ENCODE measurements around the gene ADM2.

The ADM2 gene

GRCh38 chr22:50525104-50525857 is 43.9 kb downstream of the ADM2 start, which contains the start of gene SCO2:
TSS of gene SCO2 (minus strand) at chr22:50525598. CDS start at chr22:50524411, 1,187 bp downstream.
- H3K27ac ChIP-seq: peak within 1 kb of the TSS; percentile 91
- TF ChIP-seq CTCF (conservative IDR thresholded peaks at IDR 0.05): no peak

DNA sequence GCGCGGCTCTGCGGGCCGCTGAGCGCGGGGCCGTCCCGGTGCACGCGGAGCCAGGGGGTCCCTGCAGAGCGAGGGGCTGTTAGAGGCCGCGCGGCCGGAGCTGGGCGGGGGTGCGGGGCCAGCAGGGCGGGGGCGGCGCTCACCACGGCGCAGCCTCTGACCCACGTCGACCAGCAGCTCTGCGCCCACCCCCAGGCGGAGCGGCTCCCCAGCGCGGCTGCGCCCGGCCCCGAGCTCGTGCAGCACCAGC is 44.4 kb downstream of the ADM2 start:
- no peak; the same call in 1 of the 2 replicates for TF ChIP-seq CTCF (conservative IDR thresholded peaks at IDR 0.05)
- peak overlapping the region; percentile 91 for H3K27ac ChIP-seq

DNA sequence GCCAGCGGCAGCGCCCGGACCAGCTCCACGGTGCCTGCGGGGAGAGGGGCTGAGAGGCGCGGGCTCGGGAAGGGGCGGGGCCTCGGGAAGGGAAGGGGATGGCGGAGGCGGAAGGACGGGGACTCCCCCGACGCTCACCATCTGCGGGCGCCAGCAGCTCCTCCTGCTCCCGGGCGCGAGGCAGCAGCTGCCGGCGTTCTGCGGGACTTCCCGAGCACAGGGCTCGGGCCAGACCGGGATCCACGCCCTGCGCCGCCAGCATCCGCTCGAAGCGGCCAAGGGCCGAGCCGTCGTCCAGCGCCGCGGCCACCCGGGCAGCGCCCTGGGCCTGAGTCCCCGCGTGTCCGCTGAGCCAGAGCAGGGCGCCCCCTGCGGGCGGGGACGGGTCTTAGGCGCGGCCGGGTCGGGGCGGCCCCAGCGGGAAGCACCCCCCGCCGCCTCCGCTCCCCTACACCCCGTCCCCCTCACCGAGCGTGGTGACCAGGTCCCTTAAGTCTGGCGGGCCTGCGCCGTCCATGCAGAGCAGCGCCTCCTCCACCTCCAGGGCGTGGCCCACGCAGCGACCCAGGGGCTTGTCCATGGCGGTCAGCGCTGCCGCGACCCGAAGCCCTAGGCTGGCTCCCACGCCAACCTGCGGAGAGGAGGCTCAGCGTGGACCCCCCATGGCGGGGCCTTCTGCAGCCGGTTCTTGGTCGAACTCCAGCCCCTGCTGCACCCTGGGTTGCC is 44.9 kb downstream of the ADM2 start:
- TF ChIP-seq CTCF (conservative IDR thresholded peaks at IDR 0.05): peak; percentile 70
- H3K27ac ChIP-seq: peak overlapping the region; percentile 91

GRCh38 chr22:50526834-50527801 is 45.8 kb downstream of the ADM2 start:
- TF ChIP-seq CTCF (conservative IDR thresholded peaks at IDR 0.05): no peak
- H3K27ac ChIP-seq: peak overlapping the region; percentile 91

DNA sequence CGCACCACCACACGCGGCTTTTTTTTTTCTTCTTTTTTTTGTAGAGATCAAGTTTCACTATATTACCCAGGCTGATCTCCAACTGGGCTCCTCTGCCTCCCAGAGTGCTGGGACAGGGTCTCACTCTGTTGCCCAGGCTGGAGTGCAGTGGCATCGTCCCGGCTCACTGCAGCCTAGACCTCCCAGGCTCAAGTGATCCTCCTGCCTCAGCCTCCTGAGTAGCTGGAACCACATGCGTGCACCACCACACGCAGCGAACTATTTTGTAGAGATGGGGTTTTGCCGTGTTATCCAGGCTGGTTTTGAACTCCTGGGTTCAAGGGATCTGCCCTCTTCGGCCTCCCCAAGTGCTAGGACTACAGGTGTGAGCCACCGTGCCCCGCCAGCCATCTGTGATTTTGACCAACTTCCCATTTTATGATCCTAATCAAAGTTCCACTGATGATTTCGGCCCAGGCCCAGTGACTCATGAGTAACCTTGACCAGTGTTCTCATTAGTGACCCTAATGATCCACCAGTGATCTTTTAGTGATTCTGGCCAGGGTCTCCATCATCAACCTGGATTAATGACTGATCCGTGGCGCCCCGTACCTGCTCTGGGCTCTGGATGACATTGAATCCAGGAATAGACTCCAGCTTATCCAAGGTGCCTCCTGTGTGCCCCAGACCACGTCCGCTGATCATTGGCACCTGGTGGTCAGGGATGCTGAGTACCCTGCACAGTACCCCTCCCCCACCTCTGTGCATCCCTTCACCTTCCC is 46.8 kb downstream of the ADM2 start:
- no peak for TF ChIP-seq CTCF (conservative IDR thresholded peaks at IDR 0.05)
- H3K27ac ChIP-seq: no peak overlapping the region

GRCh38 chr22:50528682-50529415 is 47.5 kb downstream of the ADM2 start:
- H3K27ac ChIP-seq: no peak overlapping the region
- no peak for TF ChIP-seq CTCF (conservative IDR thresholded peaks at IDR 0.05)

All from VCaP (cell line).